Keratinocyte (primary cell): ENCODE measurements around the gene RPS21. TPM values are rescaled to one million over a fixed set of nuclear protein-coding genes. Genes with fewer than 3 reads are reported as not detected.
A peak's percentile ranks its signal among the peaks of the same experiment; 100 is the strongest.

ENCODE experiments used
- DNase-seq: peaks from one replicate; pipeline ENCODE4 v3.0.0-alpha.2; 2011; ENCODE audit warnings: low read depth, missing footprints, low spot score
- FAIRE-seq: peaks from 2 replicates; lab custom pipeline; 2011; peaks lifted over from hg19 to GRCh38; lab: Jason Lieb, UNC
- H2AFZ ChIP-seq: 2 replicates; pipeline ENCODE4 v1.6.0; 2012; ENCODE audit warnings: low read length, control low read depth, inconsistent platforms; ENCODE audit not compliant: control insufficient read depth
- H3K27ac ChIP-seq: 2 replicates; pipeline ENCODE4 v1.5.1; 2011; ENCODE audit warnings: low read length; ENCODE audit not compliant: control insufficient read depth, insufficient read depth
- H3K27me3 ChIP-seq: 3 replicates; pipeline ENCODE4 v1.6.0; 2011; ENCODE audit warnings: low read length; ENCODE audit not compliant: control insufficient read depth, insufficient read depth; ENCODE audit errors: extremely low read depth
- H3K36me3 ChIP-seq, 2 experiments: 2 replicates in 1 of 2; 3 replicates in 1 of 2; pipeline ENCODE4 v1.5.1; 2011; ENCODE audit warnings: low read length in 2 of 2, mild to moderate bottlenecking in 1 of 2; ENCODE audit not compliant: control insufficient read depth in 2 of 2, insufficient read depth in 2 of 2; ENCODE audit errors: extremely low read depth in 1 of 2
- H3K4me1 ChIP-seq: 3 replicates; pipeline ENCODE4 v1.5.1; 2011; ENCODE audit warnings: low read length; ENCODE audit not compliant: control insufficient read depth, insufficient read depth; ENCODE audit errors: extremely low read depth
- H3K4me2 ChIP-seq: 3 replicates; pipeline ENCODE4 v1.6.0; 2011; ENCODE audit warnings: low read depth, low read length; ENCODE audit not compliant: control insufficient read depth, insufficient read depth; ENCODE audit errors: extremely low read depth
- H3K4me3 ChIP-seq, 3 experiments: fragments of 200-600 bp in 1 of 3; sonication (generic) in 1 of 3; 2 replicates in 2 of 3; 3 replicates in 1 of 3; pipeline ENCODE4 v1.5.1; 2011 to 2016; ENCODE audit warnings: low read length in 3 of 3, mild to moderate bottlenecking in 3 of 3, control low read depth in 2 of 3, inconsistent platforms in 1 of 3, low read depth in 1 of 3, mixed read lengths in 1 of 3, mixed run types in 1 of 3, moderate library complexity in 1 of 3; ENCODE audit not compliant: control insufficient read depth in 2 of 3, insufficient read depth in 2 of 3; ENCODE audit errors: extremely low read depth in 1 of 3
- H3K79me2 ChIP-seq: 2 replicates; pipeline ENCODE4 v1.6.0; 2012; ENCODE audit warnings: low read length; ENCODE audit not compliant: control insufficient read depth, insufficient read depth
- H3K9ac ChIP-seq: 3 replicates; pipeline ENCODE4 v1.6.0; 2011; ENCODE audit warnings: low read length; ENCODE audit not compliant: control insufficient read depth, insufficient read depth; ENCODE audit errors: extremely low read depth
- H3K9me1 ChIP-seq: 3 replicates; pipeline ENCODE4 v1.6.0; 2011; ENCODE audit warnings: low read length; ENCODE audit not compliant: control insufficient read depth, insufficient read depth; ENCODE audit errors: extremely low read depth
- H3K9me3 ChIP-seq: 2 replicates; pipeline ENCODE4 v1.5.1; 2012; ENCODE audit warnings: low read depth, low read length; ENCODE audit not compliant: control insufficient read depth
- H4K20me1 ChIP-seq: 3 replicates; pipeline ENCODE4 v1.6.0; 2011; ENCODE audit warnings: low read length; ENCODE audit not compliant: control insufficient read depth, insufficient read depth; ENCODE audit errors: extremely low read depth
- EZH2 ChIP-seq: IDR thresholded peaks from one replicate; pipeline ENCODE4 v1.6.1; 2012; ENCODE audit warnings: inconsistent platforms, mild to moderate bottlenecking, low read length, moderate library complexity
- dilution Hi-C: fragments of 300-500 bp; cut with MboI; formaldehyde crosslinking; loops from one replicate; pipeline ENCODE4 v1.7.0; 2020; ENCODE audit warnings: low sequenced_read_pairs; ENCODE audit not compliant: extremely low pct_ligation_motif_present
- polyA plus RNA-seq, 5 experiments: library from polyadenylated mRNA; depleted of rRNA in 3 of 5; stranded (reverse) in 3 of 5; stranded (forward) in 1 of 5; unstranded in 1 of 5; fragments of >200 nt; gene quantifications; 1 replicate in 1 of 5; 2 replicates in 3 of 5; 3 replicates in 1 of 5; pipeline versions ENCODE4 v1.2.1 to v1.2.3, GENCODE V29; 2011 to 2012; ENCODE audit warnings: missing spikeins in 2 of 5, low read depth in 1 of 5, low replicate concordance in 1 of 5
- TF ChIP-seq, protein P1 (sequence below), 3 experiments: IDR thresholded peaks in 1 of 3; conservative IDR thresholded peaks in 1 of 3; optimal IDR thresholded peaks in 1 of 3; 2 replicates in 2 of 3; 3 replicates in 1 of 3; pipeline versions ENCODE3 to v1.5.1; 2011; ENCODE audit warnings: low read length in 3 of 3, mild to moderate bottlenecking in 3 of 3, moderate library complexity in 2 of 3, control low read depth in 1 of 3, inconsistent platforms in 1 of 3; ENCODE audit not compliant: insufficient read depth in 2 of 3; ENCODE audit errors: extremely low read depth in 1 of 3

RPS21 gene
- polyA plus RNA-seq, 1 donor (not counting 4 experiments of a cell fraction or from before 2014, with no cell fraction given), result 3,874 TPM

GRCh38 chr20:62354031-62354808 lies 32.7 kb upstream of the RPS21 start:
- DNase-seq (no peak), FAIRE-seq (no peak)
- Histone ChIP-seq H3K9me3 (no peaks in the 10 kb centered on the region), H3K4me1 (peaks cover 91% of the 10 kb centered on the region), H3K36me3 (peaks cover 7 to 22% of the 10 kb centered on the region in 2 experiments), H3K4me2 (peak overlapping the region; percentile 27), H2AFZ (no peak overlapping the region), H3K9ac (no peak overlapping the region), H3K4me3 (no peak overlapping the region), H3K9me1 (no peaks in the 10 kb centered on the region), H3K27ac (no peak overlapping the region), H3K27me3 (no peaks in the 10 kb centered on the region), H4K20me1 (peaks cover 9% of the 10 kb centered on the region), H3K79me2 (peaks cover 54% of the 10 kb centered on the region)
- TF ChIP-seq EZH2, result no peak
- TF ChIP-seq, protein P1, sequence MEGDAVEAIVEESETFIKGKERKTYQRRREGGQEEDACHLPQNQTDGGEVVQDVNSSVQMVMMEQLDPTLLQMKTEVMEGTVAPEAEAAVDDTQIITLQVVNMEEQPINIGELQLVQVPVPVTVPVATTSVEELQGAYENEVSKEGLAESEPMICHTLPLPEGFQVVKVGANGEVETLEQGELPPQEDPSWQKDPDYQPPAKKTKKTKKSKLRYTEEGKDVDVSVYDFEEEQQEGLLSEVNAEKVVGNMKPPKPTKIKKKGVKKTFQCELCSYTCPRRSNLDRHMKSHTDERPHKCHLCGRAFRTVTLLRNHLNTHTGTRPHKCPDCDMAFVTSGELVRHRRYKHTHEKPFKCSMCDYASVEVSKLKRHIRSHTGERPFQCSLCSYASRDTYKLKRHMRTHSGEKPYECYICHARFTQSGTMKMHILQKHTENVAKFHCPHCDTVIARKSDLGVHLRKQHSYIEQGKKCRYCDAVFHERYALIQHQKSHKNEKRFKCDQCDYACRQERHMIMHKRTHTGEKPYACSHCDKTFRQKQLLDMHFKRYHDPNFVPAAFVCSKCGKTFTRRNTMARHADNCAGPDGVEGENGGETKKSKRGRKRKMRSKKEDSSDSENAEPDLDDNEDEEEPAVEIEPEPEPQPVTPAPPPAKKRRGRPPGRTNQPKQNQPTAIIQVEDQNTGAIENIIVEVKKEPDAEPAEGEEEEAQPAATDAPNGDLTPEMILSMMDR (optimal IDR thresholded peaks at IDR 0.05 in 1 of 3, IDR thresholded peaks at IDR 0.05 in 1 of 3, conservative IDR thresholded peaks at IDR 0.05 in 1 of 3; ENCODE audit: extremely low read depth in 1 of 3, insufficient read depth in 2 of 3, low read length in 3 of 3), result no peak
- dilution Hi-C loops, result no loop called here

GRCh38 chr20:62354811-62355341 lies 32.0 kb upstream of the RPS21 start:
- no peak for FAIRE-seq
- Histone ChIP-seq H3K4me1 (peaks cover 94% of the 10 kb centered on the region), H3K9me3 (no peaks in the 10 kb centered on the region), H3K9ac (peak overlapping the region; percentile 72), H3K27me3 (no peaks in the 10 kb centered on the region), H4K20me1 (peaks cover 9% of the 10 kb centered on the region), H3K4me3 (peak overlapping the region; percentile 4 to 46 (median 38)), H2AFZ (no peak overlapping the region), H3K36me3 (peaks cover 7 to 24% of the 10 kb centered on the region in 2 experiments), H3K9me1 (no peaks in the 10 kb centered on the region), H3K4me2 (peak overlapping the region; percentile 74), H3K79me2 (peaks cover 55% of the 10 kb centered on the region), H3K27ac (peak overlapping the region; percentile 79)
- dilution Hi-C loops, result no loop called here
- TF ChIP-seq, protein P1 (optimal IDR thresholded peaks at IDR 0.05 in 1 of 3, IDR thresholded peaks at IDR 0.05 in 1 of 3, conservative IDR thresholded peaks at IDR 0.05 in 1 of 3; ENCODE audit: extremely low read depth in 1 of 3, insufficient read depth in 2 of 3, low read length in 3 of 3), result no peak
- no peak for TF ChIP-seq EZH2
- no peak for DNase-seq
